EH (cell line): ENCODE results near the gene NDUFAF8.

ENCODE experiments used
- DNase-seq: peaks from one replicate; pipeline ENCODE4 v3.0.0-alpha.2; 2015; ENCODE audit warnings: low read depth

The NDUFAF8 gene

DNA sequence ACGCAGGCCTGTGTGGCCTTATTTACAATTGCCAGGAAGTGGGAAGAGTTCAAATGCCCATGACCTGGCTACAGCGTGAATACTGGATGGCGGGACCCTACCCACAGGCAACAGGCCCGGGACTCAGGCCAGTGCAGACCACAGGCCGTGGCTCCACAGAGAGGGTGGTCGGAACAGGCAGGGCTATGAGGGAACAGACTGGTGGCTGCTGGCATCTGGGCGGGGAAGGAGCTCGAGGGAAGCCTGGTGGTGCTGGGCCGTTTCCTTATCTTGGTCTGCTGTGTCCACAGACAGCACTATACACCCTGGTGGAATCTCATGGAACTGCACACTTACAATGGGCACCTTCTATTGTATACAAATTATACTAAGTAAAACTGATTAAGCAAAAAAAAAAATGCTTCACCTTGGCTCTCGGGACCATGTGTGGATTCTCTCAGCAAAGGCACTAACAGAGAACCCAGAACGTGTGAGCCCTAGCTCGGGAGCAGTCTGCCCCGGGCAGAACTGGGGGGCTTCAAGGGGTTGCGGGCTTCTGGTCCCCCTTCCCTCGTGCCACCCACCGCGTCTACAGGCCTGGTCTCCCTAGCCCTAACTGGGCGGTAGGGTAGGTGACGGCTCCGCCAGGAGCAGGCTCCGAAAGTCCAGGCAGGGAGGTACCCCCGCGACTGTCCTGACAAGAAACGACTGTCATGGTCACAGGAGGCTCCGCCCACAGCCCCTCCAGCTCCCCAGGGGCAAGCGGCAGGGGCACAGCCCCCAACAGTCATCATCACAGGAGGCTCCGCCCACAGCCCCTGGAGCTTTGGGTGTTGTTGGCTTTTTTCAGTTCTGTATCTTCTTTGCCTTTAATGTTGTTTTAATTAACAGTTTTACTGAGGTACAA lies 38.2 kb upstream of the NDUFAF8 start:
- DNase-seq: peak; percentile 68

DNA sequence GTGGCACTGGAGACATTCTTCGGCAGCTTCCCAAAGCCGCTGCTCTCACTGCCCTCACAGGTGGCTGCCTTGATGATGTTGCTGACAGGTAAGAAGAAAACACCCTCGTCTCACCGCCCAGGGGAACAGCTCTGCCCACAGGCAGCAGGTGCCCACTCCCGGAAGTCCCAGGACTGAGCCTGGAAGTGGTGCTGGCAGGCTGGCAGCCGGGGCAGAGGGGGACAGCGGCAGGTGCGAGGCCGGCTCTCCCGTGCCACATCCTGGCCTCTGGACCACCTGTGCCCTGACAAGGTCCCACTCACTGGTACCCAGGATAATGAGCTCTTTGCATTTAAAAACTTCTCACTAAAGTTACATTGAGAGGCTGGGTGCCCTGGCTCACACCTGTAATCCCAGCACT lies 36.8 kb upstream of the NDUFAF8 start:
- DNase-seq: no peak

DNA sequence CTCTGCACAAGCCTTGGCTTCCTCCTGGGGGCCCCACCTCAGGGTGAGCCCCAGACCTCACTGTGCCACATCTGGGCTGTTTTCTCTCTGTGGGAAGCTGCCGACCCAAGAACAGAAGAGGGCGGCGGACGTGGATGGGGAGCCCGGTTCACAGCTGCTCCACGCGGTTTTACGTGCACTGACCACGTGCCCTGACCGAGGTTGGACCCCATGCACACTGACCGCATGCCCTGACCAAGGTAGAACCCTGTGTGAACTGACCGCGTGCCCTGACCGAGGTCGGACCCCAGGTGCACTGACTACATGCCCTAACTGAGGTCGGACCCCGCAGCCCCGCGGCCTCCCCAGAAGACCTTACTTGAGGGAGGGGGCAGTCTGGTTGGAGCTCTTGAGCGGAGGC lies 36.0 kb upstream of the NDUFAF8 start:
- DNase-seq: no peak

DNA sequence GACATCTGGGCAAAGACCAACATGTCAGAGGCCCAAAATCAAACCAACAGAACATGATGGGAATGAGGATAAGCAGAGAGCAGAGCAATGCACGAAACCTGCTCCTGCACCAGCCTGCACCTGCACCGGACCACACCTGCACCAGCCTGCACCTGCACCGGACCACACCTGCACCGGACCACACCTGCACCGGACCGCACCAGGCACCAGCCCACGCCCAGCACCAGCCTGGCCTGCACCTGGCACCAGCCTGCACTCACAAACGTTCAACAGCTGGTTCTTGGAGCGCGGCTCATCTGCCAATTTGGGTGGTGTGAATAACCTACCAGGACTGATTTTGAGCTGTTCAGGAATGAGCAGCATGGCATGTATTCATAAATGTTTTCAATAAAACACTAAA lies 34.5 kb upstream of the NDUFAF8 start:
- no peak for DNase-seq

DNA sequence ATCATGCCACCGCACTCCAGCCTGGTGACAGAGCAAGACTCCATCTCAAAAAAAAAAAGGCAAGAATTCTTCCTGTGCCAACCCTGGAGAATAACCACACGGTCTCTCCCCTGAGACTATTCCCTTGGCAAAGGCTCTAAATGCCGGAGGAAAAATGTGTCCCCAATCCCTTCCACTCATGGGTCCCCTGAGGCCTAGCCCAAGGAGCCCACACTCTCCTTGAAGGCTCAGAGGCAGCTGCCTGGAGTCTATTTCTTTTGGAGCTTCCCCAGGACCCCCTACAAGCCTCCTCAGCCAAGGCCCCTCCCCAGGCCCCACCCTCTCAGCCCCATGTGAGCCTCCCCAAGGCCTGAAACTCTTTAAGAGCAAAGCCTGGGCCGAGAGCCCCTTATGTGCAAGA lies 33.0 kb upstream of the NDUFAF8 start:
- no peak for DNase-seq

DNA sequence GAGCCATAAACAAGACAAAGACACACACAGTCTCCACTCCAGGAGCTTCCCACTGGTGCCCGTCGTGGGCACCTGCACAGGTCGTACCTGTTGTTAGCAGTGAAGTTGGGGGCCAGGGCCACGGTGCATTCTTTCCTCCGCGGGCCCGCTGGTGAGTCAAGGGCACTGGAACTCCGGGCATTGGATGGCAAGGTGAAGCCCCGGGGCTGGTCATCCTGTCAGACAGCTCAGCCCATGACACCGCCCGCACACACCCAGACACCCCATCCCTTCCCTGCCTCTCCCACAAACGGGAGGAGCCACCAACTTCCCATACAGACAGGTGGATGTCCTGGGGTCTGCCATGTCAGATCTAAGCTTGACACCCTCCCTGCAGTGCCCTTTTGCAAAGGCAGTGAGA lies 32.5 kb upstream of the NDUFAF8 start:
- no peak for DNase-seq

DNA sequence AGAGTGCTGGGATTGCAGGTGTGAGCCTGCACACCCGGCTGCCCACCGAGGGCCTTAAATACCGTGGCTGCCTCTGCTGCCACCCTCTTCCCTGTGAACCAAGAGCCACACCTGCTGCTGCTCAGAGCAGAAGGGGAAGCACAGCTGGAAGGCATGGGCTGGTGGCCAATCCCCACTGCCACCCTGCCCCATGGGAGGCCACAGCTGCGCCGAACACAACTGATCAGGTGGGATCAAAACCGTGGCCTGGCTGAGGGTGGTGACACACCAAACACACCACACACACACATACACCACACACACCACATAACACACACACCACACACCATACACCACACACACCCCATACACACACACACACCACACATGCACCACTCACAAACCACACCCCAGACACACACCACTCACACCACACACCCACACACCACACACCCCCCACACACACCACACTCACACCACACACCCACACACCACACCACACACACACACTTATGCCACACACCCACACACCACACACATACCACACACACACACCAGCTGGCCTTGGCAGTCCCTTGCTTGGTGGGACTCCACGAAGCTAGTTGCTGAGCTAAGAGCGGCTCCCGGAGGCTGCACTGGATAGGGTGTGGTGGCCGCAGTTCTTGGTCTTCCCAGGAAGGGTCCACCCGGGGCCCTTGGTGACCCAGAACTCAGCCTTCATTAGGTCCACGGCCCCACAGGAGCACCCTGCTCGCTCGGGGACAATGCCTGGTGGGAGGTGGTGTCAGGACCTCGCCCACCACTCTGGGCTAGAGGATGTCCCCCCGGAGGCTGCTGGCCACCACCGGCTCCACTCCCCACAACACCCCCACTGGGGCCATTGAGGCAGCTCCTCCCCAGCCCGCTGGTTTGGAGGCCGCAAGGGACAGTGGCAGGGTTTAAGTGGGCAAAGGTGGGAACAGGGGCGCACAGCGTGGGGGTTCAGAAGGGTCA lies 31.2 kb upstream of the NDUFAF8 start:
- no peak for DNase-seq

- DNase-seq: no peak
These were observed 30.5 kb upstream of the NDUFAF8 start for GRCh38 chr17:81208651-81209050.

GRCh38 chr17:81209141-81209540 lies 30.0 kb upstream of the NDUFAF8 start:
- no peak for DNase-seq

- DNase-seq: no peak
These were observed 28.7 kb upstream of the NDUFAF8 start for GRCh38 chr17:81210466-81210865.

DNA sequence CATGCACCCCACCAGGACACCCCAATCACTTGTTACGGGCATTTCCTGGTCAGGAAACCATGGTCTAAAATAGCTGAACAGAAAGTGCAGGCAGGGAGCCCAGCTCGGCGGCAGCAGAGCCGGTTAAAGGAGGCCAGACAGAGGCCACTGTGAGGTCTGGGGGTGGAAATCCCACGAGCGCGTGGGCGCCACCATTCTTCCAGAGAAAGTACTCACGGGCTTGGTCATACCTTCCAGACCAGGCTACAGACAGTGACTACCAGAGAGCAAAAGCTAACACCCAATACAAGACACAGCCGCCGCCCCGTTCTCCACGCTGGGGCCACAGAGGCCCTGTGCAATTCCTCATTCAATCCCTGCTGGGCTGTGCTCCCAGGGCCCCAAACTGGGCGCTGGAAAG lies 28.2 kb upstream of the NDUFAF8 start:
- DNase-seq: no peak

DNA sequence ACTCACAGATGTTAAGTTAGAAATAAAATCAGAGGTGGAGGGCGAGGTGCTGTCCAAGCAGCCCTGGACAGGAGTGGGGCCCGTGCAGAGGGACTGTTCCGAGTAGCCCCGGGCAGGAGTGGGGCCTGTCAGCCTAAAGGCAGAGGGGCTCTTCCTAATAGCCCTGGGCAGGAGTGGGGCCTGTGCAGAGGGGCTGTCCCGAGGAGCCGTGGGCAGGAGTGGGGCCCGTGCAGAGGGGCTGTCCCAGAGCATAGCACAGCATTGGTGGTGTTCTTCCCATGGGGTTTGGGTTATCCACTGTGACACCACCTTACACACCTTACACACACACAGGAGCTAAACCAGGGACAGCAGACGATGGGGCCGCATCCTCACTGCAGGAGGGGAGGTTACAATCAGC lies 26.8 kb upstream of the NDUFAF8 start:
- DNase-seq: no peak

DNA sequence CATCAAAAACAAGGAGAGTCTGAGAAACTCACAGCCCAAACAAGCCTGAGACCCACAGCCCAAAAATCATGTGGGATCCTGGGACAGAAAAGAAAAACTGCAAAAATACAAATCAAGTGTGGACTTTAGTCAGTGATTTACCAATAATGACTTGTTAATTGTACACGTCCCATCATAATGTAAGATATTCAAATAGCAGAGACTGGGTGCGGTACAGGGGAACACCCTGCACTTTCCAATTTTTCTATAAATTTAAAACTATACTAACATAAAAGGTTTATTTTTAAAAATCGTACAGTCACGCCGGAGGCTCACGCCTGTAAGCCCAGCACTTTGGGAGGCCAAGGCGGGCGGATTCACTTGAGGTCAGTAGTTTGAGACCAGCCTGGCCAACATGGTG lies 25.1 kb upstream of the NDUFAF8 start:
- no peak for DNase-seq

GRCh38 chr17:81217491-81217890 lies 21.6 kb upstream of the NDUFAF8 start:
- no peak for DNase-seq

DNA sequence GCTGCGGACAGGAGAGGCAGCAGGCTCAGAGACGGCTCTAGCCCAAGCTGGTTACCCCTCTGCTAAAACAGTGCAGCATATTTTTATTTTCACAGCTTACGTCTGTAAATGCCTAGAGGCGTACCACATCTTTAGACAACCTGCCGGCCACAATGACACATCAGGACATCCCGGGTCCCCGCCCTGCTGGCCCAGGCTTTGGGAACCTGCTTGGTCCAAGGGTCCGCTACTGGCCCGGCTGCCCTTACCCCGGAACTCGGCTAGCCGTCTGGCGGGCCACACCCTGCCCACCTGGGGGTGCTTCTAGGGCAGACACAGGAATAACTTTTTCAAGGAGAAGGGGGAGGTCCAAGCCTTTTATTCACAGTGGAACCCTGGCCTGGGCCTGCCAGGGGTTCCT lies 20.7 kb upstream of the NDUFAF8 start:
- no peak for DNase-seq

DNA sequence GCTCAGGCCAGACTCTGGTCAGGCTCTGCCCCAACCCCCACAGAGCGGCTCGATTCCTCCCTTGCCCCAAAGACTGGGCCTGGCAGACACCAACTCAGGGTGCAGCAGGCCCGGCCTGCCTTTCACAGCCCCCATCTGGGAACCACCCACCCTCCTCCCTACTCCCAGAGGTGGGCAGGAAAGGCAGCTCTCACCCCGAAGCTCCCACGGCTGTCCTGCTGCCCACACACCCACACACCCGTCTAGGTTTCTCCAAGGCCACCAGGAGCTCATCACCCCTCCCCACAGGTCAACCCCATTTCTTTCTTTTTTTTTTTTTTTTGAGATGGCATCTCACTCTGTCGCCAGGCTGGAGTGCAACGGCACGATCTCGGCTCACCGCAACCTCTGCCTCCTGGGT lies 20.1 kb upstream of the NDUFAF8 start:
- DNase-seq: no peak

DNA sequence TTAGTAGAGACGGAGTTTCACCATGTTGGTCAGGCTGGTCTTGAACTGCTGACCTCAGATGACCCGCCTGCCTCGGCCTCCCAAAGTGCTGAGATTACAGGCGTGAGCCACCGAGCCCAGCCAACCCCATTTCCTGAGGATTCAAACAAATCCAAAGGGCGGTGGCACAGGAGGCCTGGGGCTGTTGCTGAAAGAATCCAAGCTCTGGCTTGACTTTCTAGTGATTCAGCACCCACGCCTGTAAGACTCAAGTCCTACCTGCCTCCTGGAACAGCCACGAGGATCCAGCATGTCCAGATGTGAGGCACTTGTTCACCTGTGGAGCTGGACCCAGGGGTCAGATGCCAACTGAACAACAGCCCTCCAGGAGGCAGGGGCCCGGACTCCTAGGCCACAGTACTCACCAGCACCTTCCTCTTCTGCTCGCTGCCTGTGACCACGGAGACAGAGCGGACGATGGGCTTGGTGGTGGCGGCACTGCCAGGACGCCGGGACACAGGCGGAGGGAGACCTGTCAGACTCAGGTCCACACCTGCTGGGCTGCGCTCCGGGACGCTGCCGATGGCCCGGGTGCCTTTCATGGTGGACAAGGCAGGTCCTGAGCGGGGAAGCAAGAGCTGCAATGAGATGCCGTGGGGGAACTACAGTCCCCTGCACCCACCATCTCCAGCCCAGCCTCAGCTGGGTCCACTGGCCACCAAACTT lies 19.5 kb upstream of the NDUFAF8 start:
- DNase-seq: no peak

DNA sequence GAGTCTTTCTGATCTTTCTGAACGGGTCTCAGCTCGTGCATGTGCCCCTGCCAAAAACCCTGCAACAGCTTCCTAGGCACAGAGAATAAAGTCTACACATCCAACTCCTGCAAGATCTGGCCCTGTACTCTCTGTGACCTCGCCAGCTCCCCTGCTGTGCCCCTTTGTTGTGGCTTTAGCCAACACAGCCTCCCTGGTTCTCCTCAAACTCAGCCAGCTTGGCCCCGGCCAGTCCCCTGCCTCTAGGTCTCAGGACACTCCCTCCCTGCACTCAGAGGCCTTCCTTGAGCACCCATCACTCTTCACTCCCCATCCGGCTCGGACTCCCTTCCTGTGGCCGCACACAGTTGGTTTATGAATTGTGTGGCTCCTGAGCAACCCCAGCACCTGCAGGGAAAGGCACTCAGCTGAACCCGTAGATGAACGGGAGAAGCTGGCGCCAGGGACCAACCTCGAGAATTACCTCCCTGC lies 17.7 kb upstream of the NDUFAF8 start:
- peak; percentile 4 for DNase-seq

- peak; percentile 31 for DNase-seq
These were observed 17.1 kb upstream of the NDUFAF8 start for GRCh38 chr17:81221842-81222619.

- no peak for DNase-seq
These were observed 16.6 kb upstream of the NDUFAF8 start for GRCh38 chr17:81222620-81222905.

DNA sequence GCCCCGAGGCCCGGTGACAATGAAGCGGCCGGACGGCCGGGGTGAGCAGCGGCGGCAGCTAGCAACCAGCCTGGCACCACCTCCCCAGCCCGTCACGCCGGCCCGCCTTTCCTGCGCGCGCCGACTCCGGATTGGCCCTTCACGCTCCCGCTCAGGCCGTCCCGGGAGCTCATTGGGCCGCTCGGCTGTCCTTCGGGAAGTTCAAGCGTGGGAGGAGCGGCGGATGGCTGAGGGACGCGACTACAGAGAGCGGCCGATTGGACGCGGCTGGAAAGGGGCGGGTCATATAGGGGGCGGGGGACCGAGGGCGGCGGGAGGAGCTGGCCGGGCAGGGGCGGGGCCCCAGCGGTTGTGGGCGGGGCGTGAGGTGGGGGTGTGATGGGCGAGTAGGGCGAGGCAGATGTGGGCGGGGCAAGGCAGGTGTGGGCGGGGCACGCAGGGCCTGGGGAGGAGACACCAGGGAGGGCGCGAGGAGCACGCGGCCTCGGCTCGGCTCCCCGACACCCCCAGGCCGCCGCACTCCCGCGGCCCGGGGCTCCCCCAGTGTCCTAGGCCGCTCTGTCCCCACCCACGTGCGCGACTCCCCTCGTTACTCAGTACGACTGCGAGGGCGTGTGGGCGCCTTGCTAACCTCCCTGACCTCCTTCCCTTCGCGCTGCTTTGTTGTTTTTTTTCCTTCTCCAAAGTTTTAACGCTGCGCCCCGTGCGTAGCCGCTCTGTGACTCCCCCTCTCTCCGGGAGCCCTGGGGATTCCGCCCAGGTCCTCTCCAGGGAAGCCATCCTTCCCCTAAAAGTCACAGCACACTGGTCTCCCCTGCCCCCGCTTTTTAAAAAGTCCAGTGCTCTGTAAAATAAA lies 16.0 kb upstream of the NDUFAF8 start, which contains the start of gene CEP131:
CEP131 (minus strand) TSS at position 60 of the 856 bp plus-strand sequence. CDS start 2,909 bp downstream, outside the sequence.
- peak; percentile 98 for DNase-seq
